Testis (tissue), 2 donors: ENCODE results near the gene OR5AP2.
"Not testable (repeated sequence)": the region's sequence is repeated elsewhere in the genome, so short reads cannot be mapped to it uniquely, and the experiment has no call there.

Source experiments
- POLR2A ChIP-seq: fragments of 450-650 bp; IDR thresholded peaks from one replicate; pipeline ENCODE4 v1.6.1; 2017; ENCODE audit warnings: antibody characterized with exemption, mild to moderate bottlenecking, moderate library complexity
- TF ChIP-seq, protein P1 (sequence below), 3 experiments: fragments of 450-650 bp in 2 of 3; fragments of 200-600 bp in 1 of 3; sonication (generic) in 1 of 3; IDR thresholded peaks; one replicate each; pipeline ENCODE4 v1.5.1; 2016 to 2019; ENCODE audit warnings: antibody characterized with exemption in 3 of 3, mild to moderate bottlenecking in 2 of 3, moderate library complexity in 1 of 3

DNA sequence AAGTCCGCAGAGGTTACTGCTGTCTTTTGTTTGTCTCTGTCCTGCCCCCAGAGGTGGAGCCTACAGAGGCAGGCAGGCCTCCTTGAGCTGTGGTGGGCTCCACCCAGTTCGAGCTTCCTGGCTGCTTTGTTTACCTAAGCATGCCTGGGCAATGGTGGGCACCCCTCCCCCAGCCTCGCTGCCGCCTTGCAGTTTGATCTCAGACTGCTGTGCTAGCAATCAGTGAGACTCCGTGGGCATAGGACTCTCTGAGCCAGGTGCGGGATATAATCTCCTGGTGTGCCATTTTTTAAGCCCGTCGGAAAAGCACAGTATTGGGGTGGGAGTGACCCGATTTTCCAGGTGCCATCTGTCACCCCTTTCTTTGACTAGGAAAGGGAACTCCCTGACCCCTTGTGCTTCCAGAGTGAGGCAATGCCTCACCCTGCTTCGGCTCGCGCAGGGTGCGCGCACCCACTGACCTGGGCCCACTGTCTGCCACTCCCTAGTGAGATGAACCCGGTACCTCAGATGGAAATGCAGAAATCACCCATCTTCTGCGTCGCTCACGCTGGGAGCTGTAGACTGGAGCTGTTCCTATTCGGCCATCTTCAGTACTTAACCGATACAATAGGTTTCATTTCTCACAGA, 50.0 kb downstream of the OR5AP2 start:
- TF ChIP-seq, protein P1, sequence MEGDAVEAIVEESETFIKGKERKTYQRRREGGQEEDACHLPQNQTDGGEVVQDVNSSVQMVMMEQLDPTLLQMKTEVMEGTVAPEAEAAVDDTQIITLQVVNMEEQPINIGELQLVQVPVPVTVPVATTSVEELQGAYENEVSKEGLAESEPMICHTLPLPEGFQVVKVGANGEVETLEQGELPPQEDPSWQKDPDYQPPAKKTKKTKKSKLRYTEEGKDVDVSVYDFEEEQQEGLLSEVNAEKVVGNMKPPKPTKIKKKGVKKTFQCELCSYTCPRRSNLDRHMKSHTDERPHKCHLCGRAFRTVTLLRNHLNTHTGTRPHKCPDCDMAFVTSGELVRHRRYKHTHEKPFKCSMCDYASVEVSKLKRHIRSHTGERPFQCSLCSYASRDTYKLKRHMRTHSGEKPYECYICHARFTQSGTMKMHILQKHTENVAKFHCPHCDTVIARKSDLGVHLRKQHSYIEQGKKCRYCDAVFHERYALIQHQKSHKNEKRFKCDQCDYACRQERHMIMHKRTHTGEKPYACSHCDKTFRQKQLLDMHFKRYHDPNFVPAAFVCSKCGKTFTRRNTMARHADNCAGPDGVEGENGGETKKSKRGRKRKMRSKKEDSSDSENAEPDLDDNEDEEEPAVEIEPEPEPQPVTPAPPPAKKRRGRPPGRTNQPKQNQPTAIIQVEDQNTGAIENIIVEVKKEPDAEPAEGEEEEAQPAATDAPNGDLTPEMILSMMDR (IDR thresholded peaks at IDR 0.05): not testable (repeated sequence)
- not testable (repeated sequence) for TF ChIP-seq POLR2A
